ENCODE data around the gene ATAD1.

- no peak for TF ChIP-seq POLR2A (IDR thresholded peaks at IDR 0.05; ENCODE audit: low read depth, low read length)
- no peak for TF ChIP-seq POLR2AphosphoS5 (IDR thresholded peaks at IDR 0.05; ENCODE audit: low read depth, low read length)
- TF ChIP-seq TAF1 (IDR thresholded peaks at IDR 0.05; ENCODE audit: low read depth, low read length), result no peak
- TF ChIP-seq SPI1 (IDR thresholded peaks at IDR 0.05; ENCODE audit: low read depth, low read length), result no peak
Observed at GRCh38 chr10:87771871-87772500, 46.0 kb downstream of the ATAD1 start.

All from GM12891 (cell line).